Adipocyte (in vitro differentiated cells): ENCODE results near the gene TCF4.

Source experiments
- DNase-seq: peaks from one replicate; pipeline ENCODE4 v3.0.0-alpha.2; 2015; ENCODE audit warnings: low read depth
- H3K27me3 ChIP-seq: replicated peaks from 2 replicates; pipeline ENCODE4 v1.7.0; 2013; ENCODE audit warnings: mild to moderate bottlenecking, low read length, moderate library complexity; ENCODE audit not compliant: control insufficient read depth, insufficient read depth
- H3K36me3 ChIP-seq: 2 replicates; pipeline ENCODE4 v1.7.0; 2013; ENCODE audit warnings: low read length, mild to moderate bottlenecking, moderate library complexity; ENCODE audit not compliant: control insufficient read depth, insufficient read depth, severe bottlenecking
- H3K4me1 ChIP-seq: 2 replicates; pipeline ENCODE4 v1.7.0; 2013; ENCODE audit warnings: mild to moderate bottlenecking, low read length, moderate library complexity; ENCODE audit not compliant: control insufficient read depth, insufficient read depth
- H3K4me3 ChIP-seq: 2 replicates; pipeline ENCODE4 v1.7.0; 2013; ENCODE audit warnings: mild to moderate bottlenecking, low read length, moderate library complexity
- H3K9ac ChIP-seq: 2 replicates; pipeline ENCODE4 v1.7.0; 2013; ENCODE audit warnings: mild to moderate bottlenecking, low read length, moderate library complexity
- H3K9me3 ChIP-seq: 2 replicates; pipeline ENCODE4 v1.7.0; 2013; ENCODE audit warnings: mild to moderate bottlenecking, low read length, moderate library complexity; ENCODE audit not compliant: control insufficient read depth

The TCF4 gene

DNA sequence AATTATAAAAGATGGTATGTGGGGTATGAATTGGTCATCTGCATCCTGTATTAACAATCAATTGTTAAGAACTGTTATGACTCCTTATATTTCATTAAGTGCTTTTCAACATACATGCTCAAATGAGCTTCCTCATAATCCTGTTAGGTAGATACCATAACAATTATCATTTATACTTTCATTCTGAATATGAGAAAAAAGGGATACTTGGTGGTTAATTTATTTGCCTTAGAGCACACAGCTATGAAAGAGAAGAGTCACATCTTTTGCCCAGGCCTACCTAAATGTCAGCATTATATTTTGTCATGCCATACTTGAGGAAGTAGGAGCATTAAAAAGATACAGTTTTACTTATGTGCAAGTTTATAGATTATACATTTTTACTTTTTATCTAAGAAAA, 169.6 kb downstream of the TCF4 start:
- Histone ChIP-seq H3K9me3 (no peaks in the 10 kb centered on the region), H3K36me3 (no peaks in the 10 kb centered on the region), H3K4me1 (peaks cover 43% of the 10 kb centered on the region), H3K27me3 (no peaks in the 10 kb centered on the region), H3K9ac (no peak overlapping the region), H3K4me3 (no peak overlapping the region)
- DNase-seq, result no peak

- DNase-seq, result no peak
- Histone ChIP-seq H3K9ac (peak overlapping the region; percentile 38), H3K36me3 (no peaks in the 10 kb centered on the region), H3K4me1 (peaks cover 43% of the 10 kb centered on the region), H3K9me3 (no peaks in the 10 kb centered on the region), H3K4me3 (peak overlapping the region; percentile 40), H3K27me3 (no peaks in the 10 kb centered on the region)
Observed at GRCh38 chr18:55416791-55417190, 171.2 kb downstream of the TCF4 start.

DNA sequence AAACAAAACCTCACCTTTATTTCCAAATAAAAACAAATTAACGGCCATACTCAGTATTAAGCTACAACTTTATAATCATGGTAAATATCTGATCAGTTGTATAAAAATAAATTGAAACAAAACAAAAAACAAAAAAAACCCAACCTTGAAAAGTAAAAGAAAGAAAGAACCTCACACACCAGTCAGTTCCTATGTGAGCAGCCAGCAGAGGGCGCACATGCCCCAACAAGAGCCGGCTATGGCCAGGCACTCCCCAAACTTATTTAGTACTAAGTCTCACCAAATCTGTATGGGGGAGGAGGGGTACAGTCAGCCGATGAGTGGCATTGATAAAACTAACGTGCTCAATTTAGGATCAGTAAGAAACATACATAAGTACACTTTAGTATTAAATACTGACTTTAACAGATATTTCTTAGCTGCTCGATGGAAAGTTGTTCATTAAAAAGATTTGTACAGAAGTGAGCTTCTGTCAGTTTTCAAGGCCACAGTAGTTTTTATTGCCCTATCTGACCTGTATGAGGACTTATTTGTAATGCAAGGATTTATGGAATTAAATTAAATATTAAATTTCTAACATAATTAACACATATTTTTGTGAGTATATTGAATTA, 172.6 kb downstream of the TCF4 start:
- Histone ChIP-seq H3K9ac (peak overlapping the region; percentile 33), H3K4me1 (peaks cover 30% of the 10 kb centered on the region), H3K27me3 (no peaks in the 10 kb centered on the region), H3K9me3 (no peaks in the 10 kb centered on the region), H3K36me3 (no peaks in the 10 kb centered on the region), H3K4me3 (peak overlapping the region; percentile 32)
- DNase-seq, result peak; percentile 93

DNA sequence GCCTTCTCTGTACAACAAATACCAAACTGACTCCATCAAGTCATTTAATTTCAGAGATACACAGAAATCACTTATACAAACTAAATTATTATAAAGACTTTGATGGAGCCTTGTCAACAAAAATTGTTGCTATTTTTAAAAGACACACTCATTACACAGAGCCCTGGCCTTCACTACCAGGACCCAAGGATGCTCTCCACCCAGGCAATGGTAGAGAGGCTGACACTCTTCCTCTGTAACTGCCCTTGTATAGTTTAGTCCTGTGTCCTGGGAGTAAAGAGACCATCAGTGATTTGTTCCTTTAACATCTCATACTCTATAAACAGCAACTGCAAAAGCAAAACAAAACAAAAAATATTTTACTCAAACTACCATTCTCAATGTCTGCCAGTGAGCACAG, 173.5 kb downstream of the TCF4 start:
- Histone ChIP-seq H3K4me1 (peaks cover 21% of the 10 kb centered on the region), H3K36me3 (no peaks in the 10 kb centered on the region), H3K27me3 (no peaks in the 10 kb centered on the region), H3K9ac (no peak overlapping the region), H3K4me3 (no peak overlapping the region), H3K9me3 (no peaks in the 10 kb centered on the region)
- no peak for DNase-seq

GRCh38 chr18:55413474-55413873, 174.5 kb downstream of the TCF4 start:
- no peaks in the 10 kb centered on the region for H3K9me3 ChIP-seq
- no peak overlapping the region for H3K4me3 ChIP-seq
- no peak overlapping the region for H3K9ac ChIP-seq
- no peak for DNase-seq
- no peaks in the 10 kb centered on the region for H3K27me3 ChIP-seq
- H3K4me1 ChIP-seq, result peaks cover 17% of the 10 kb centered on the region
- no peaks in the 10 kb centered on the region for H3K36me3 ChIP-seq

DNA sequence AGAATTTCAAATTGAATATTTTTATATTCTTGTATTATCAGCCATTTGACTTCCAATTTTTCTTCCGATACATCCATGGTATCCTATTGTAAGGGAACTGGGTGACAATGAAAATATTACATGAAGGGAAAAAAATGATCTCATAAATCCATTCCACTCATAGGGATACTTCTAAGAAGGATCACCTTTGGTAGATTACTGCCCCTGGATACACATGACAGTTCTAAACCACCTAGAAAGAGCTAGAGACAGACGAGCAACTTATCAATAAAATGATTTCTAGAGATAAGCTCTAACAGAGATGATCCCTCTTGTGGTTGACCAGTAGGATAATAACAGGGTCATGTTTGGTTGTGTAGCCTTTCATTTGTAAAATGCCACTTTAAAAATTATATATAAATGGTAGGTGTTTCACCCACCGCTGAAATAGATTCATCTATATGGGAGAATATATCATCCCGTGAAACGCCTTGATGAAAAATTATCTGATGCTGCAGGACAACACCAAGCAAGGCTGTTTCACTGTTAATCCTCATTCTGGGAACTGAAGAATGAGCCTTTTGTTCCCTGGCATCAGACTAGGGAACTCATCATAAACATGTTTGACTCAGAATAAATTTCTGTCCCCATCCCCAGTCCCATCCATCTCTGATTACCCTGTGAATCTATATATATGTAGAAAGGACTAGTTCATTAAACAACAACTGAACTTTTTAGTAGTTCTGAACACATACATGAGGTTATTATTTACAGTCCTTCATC, 180.0 kb downstream of the TCF4 start:
- H3K9ac ChIP-seq, result no peak overlapping the region
- H3K4me1 ChIP-seq, result peaks cover 21% of the 10 kb centered on the region
- H3K27me3 ChIP-seq, result no peaks in the 10 kb centered on the region
- no peak overlapping the region for H3K4me3 ChIP-seq
- no peaks in the 10 kb centered on the region for H3K36me3 ChIP-seq
- H3K9me3 ChIP-seq, result no peaks in the 10 kb centered on the region
- no peak for DNase-seq

GRCh38 chr18:55407191-55407590, 180.8 kb downstream of the TCF4 start:
- Histone ChIP-seq H3K4me1 (peaks cover 22% of the 10 kb centered on the region), H3K9me3 (no peaks in the 10 kb centered on the region), H3K9ac (no peak overlapping the region), H3K27me3 (no peaks in the 10 kb centered on the region), H3K4me3 (no peak overlapping the region), H3K36me3 (no peaks in the 10 kb centered on the region)
- no peak for DNase-seq

DNA sequence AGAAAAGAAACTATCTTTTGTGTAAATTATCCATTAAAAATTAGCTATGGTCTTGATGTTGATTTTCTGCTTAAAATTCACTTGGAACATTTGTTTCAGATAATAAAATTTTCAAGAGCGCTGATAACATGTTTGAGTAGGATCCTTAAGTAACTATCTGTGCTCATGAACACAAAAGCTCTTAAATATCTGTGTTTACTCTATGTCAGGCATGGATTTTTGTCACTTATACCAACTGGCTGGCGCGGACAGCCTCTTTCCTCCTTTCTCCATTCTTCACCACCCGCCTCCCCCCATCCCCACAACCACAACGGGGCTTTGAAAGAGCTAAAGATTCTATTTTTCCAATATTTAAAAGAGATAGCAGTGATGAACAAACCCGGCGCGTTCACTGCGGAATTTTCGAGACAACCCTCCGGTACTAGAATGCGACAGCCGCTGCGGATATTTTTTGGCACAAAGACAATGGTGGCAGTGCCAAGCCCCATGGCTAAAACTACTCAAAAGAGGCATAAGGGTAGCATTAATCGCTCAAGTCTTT, 181.5 kb downstream of the TCF4 start:
- no peak overlapping the region for H3K4me3 ChIP-seq

DNA sequence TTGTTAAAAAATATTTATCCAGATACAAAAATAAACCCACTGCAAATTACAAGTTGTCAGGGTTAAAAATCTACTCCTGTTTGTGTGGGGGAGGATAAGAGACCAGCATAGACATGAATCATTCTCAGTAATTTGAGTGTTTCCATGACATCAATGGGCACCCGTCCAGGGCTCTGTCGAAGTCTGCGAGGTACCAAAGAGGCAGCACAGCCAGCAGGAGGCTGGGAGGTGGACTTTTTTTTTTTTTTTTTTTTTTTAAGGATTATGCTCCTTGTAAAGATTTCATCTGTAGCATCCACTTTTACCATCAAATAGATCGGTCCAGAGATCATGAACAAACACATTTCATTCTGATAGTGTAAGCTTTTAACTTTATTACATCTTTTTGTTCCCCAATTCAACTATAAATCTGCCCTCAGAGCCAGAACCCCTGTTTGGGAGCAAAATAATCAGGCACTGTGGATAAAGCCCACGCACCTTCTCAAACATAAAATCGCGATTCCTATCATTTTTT, 182.0 kb downstream of the TCF4 start:
- Histone ChIP-seq H3K9ac (peak overlapping the region; percentile 37), H3K27me3 (no peaks in the 10 kb centered on the region), H3K9me3 (no peaks in the 10 kb centered on the region), H3K4me3 (peak overlapping the region; percentile 57), H3K36me3 (no peaks in the 10 kb centered on the region), H3K4me1 (peaks cover 30% of the 10 kb centered on the region)
- peak; percentile 94 for DNase-seq

More for the DNA sequence above, 181.5 kb downstream of the TCF4 start:
- no peak for DNase-seq
- H3K36me3 ChIP-seq, result no peaks in the 10 kb centered on the region
- no peaks in the 10 kb centered on the region for H3K27me3 ChIP-seq
- H3K9ac ChIP-seq, result no peak overlapping the region
- H3K9me3 ChIP-seq, result no peaks in the 10 kb centered on the region
- peaks cover 24% of the 10 kb centered on the region for H3K4me1 ChIP-seq

GRCh38 chr18:55405475-55405874, 182.5 kb downstream of the TCF4 start:
- H3K4me3 ChIP-seq, result peak overlapping the region; percentile 57
- DNase-seq, result peak; percentile 65
- no peaks in the 10 kb centered on the region for H3K9me3 ChIP-seq
- peaks cover 35% of the 10 kb centered on the region for H3K4me1 ChIP-seq
- no peaks in the 10 kb centered on the region for H3K27me3 ChIP-seq
- peak overlapping the region; percentile 37 for H3K9ac ChIP-seq
- H3K36me3 ChIP-seq, result no peaks in the 10 kb centered on the region

- no peaks in the 10 kb centered on the region for H3K36me3 ChIP-seq
- peaks cover 35% of the 10 kb centered on the region for H3K4me1 ChIP-seq
- DNase-seq, result no peak
- H3K4me3 ChIP-seq, result peak overlapping the region; percentile 57
- H3K27me3 ChIP-seq, result no peaks in the 10 kb centered on the region
- H3K9me3 ChIP-seq, result no peaks in the 10 kb centered on the region
- peak overlapping the region; percentile 37 for H3K9ac ChIP-seq
Observed at GRCh38 chr18:55404832-55405465, 183.0 kb downstream of the TCF4 start.
